Naive B cell (primary cell): ENCODE results near the gene OR6B3. TPM values are rescaled to one million over a fixed set of nuclear protein-coding genes. Genes with fewer than 3 reads are reported as not detected.

ENCODE experiments used
- ATAC-seq, 2 donors: fragments of 150-1000 bp; cut with Tn5 transposase; 2 replicates each; pipeline ENCODE4 v1.10.0; 2021; ENCODE audit warnings: low read depth in 2 of 2, mild to moderate bottlenecking in 2 of 2, moderate library complexity in 2 of 2
- DNase-seq: peaks from one replicate; pipeline ENCODE4 v3.0.0; 2022
- H3K27ac Mint-ChIP-seq, 6 donors: one replicate each; pipeline ENCODE4 v1.8.0; 2020 to 2022; ENCODE audit warnings: mild to moderate bottlenecking in 6 of 6, mixed read lengths in 6 of 6, moderate library complexity in 5 of 6, inconsistent platforms in 2 of 6
- H3K27me3 Mint-ChIP-seq, 3 donors: one replicate each; pipeline ENCODE4 v1.8.0; 2021 to 2022; ENCODE audit warnings: mixed read lengths in 3 of 3, mild to moderate bottlenecking in 1 of 3
- H3K36me3 Mint-ChIP-seq, 2 donors: one replicate each; pipeline ENCODE4 v1.8.0; 2020 to 2022; ENCODE audit warnings: mixed read lengths in 2 of 2, inconsistent platforms in 1 of 2, mild to moderate bottlenecking in 1 of 2
- H3K4me1 Mint-ChIP-seq, 3 donors: one replicate each; pipeline ENCODE4 v1.8.0; 2020 to 2022; ENCODE audit warnings: mixed read lengths in 3 of 3, inconsistent platforms in 1 of 3, mild to moderate bottlenecking in 1 of 3, moderate library complexity in 1 of 3
- H3K4me3 Mint-ChIP-seq, 8 donors: one replicate each; pipeline ENCODE4 v1.8.0; 2020 to 2022; ENCODE audit warnings: mild to moderate bottlenecking in 8 of 8, mixed read lengths in 8 of 8, moderate library complexity in 8 of 8, inconsistent platforms in 2 of 8
- H3K9me3 Mint-ChIP-seq, 7 donors: one replicate each; pipeline ENCODE4 v1.8.0; 2020 to 2022; ENCODE audit warnings: mixed read lengths in 7 of 7, mild to moderate bottlenecking in 5 of 7, inconsistent platforms in 2 of 7, moderate library complexity in 1 of 7
- polyA plus RNA-seq, 6 donors: library from polyadenylated mRNA; unstranded; fragments of 300-500 nt; fragmentation: Illumina TruSeq; gene quantifications; one replicate each; pipeline ENCODE4 v1.2.3, GENCODE V29; 2021; ENCODE audit warnings: low read depth in 6 of 6

Gene OR6B3
- polyA plus RNA-seq, 6 donors from 2014 or later: not detected

DNA sequence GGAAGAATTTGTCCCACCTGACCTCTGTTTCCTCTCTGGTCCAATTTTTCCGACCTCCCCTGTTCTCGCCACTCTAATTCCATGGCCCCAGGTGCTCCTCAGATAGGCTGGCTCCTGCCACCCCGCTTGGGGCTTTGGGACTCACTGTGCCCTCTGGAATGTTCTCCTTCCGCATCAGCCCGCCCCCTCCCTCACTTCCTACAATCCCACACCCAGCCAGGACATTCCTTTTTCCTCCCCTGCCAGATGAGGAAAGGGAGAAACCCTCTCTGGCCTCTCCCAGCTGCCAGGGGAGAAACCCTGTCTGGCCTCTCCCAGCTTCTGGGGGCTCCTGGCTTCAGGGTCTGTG lies 20.0 kb downstream of the OR6B3 start:
- Mint-ChIP-seq H3K27ac (no peak overlapping the region), H3K27me3 (peaks cover 16 to 52% (median 48%) of the 10 kb centered on the region in 3 donors), H3K4me1 (no peaks in the 10 kb centered on the region), H3K4me3 (no peak overlapping the region), H3K9me3 (no peaks in the 10 kb centered on the region), H3K36me3 (no peaks in the 10 kb centered on the region)
- ATAC-seq (no peak), DNase-seq (no peak)

DNA sequence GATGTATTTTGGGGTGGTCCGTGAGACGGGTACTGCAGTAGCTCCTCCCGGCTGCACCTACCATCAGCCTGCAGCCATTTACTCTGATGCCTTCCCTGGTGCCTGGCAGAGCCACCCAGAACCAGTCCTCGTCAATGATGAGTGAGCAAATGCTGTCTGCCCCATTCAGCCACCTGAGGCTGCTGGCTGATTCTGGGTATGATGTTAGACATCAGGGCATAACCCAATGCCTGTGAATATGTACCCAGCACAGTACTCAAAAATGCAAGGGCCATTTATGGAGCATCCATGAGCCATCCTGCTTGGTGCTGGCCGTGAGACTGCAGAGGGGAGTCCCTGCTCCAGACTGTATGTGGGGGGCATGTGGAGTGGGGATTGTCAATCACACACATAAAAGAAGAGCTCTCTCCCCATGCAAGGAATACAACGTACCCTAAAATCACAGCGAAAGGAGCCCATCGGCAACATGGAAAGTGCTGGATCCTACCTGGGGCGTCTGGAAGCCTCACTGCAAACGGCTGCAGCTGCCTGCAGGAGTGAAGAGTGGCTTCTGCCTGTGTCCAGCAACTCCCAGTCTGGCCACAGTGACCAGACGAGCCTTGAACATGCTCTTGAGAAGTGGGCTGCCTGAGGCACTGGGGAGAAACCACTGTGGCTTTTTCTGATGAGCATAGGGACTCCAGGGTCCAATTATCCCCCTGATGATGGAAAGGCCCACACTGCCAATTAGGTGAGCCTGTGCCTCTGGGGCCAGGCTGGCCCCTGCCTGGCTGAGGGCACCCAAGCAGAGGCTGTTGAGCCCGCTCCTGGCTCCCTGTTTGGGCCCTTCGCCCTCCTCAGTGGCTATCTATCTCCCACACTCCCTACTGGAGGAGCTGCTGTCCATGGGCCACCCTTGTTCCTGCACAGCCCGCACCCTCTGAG lies 20.7 kb downstream of the OR6B3 start:
- Mint-ChIP-seq H3K36me3 (no peaks in the 10 kb centered on the region), H3K9me3 (no peaks in the 10 kb centered on the region), H3K27ac (no peak overlapping the region), H3K4me3 (no peak overlapping the region), H3K27me3 (peaks cover 16 to 49% (median 46%) of the 10 kb centered on the region in 3 donors), H3K4me1 (no peaks in the 10 kb centered on the region)
- DNase-seq: no peak
- ATAC-seq: no peak

DNA sequence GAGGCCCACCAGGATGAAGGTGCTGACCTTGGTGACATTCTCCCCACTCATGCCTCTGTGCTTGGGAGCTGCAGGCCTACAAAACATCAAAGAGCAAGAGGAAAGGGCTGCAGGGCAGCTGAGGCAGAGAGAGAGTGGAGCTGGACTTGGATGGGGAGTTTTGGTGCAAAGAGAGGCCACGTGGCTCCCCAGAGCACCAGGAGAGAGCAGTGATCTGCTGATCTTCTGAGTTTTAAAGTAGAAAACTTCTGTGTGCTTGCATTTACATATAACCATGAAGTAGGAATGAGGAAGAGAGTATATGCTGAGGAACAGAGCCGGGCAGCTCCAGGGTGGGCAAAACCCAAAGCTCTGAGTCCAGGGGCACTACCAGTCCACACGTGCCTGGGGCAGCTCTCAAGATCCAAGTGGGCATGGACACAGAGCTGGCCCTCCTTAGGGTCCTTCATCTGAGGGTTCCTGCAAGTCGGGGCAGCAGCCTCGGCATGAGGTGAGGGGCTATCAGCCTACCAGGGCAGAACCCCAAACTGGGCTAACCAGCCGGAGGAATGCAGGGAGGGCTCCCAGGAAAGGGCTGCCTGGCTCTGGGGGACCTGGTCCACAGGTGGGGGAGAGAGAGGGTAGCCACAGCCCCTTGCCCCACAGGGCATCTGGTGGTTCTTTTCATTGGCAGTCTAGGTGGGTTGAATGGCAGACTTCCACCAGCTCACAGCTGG lies 22.8 kb downstream of the OR6B3 start, which contains the start of gene OR6B2:
TSS of gene OR6B2 (minus strand) at position 51 of the 716 bp plus-strand sequence. CDS start at position 51, 0 bp downstream.
- peak within 1 kb of the TSS in 1 of 8 donors; percentile 23 for H3K4me3 Mint-ChIP-seq
- DNase-seq (no peak), ATAC-seq (no peak)
- H3K4me1 Mint-ChIP-seq: peaks cover 0 to 7% (median 0%) of the 10 kb centered on the region in 3 donors
- no peak within 1 kb of the TSS for H3K27ac Mint-ChIP-seq
- no peaks in the 10 kb centered on the region for H3K9me3 Mint-ChIP-seq
- H3K27me3 Mint-ChIP-seq: peaks cover 12 to 43% (median 40%) of the 10 kb centered on the region in 3 donors
- H3K36me3 Mint-ChIP-seq: no peaks in the 10 kb centered on the region

DNA sequence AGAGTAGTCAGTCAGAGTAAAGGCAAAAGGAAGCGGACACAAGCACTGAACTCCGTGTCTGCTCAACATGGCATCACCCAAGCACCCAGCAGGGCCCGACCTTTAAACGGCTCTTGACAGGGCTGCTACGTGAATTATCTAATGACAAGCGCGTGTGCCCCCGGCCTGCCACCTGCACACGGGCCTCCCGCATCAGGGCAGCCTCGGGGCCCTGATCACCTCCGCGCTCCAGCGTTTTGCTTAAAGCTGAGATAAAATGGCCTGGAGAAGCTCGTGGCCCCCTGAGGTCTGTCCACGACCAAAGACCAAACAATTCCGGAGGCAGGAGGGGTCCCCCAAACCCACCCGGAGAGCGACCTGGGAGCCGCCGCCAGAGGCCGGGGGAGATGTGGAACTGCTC lies 28.6 kb downstream of the OR6B3 start:
- DNase-seq (no peak), ATAC-seq (peak; percentile 27 to 29)
- H3K36me3 Mint-ChIP-seq: peaks cover 8 to 10% of the 10 kb centered on the region in 2 donors
- peaks cover 0 to 9% (median 7%) of the 10 kb centered on the region in 3 donors for H3K27me3 Mint-ChIP-seq
- peak overlapping the region; percentile 88 to 97 (median 94) for H3K4me3 Mint-ChIP-seq
- H3K9me3 Mint-ChIP-seq: no peaks in the 10 kb centered on the region
- H3K4me1 Mint-ChIP-seq: peaks cover 17 to 34% (median 23%) of the 10 kb centered on the region in 3 donors
- H3K27ac Mint-ChIP-seq: peak overlapping the region; percentile 91 to 98 (median 98)

DNA sequence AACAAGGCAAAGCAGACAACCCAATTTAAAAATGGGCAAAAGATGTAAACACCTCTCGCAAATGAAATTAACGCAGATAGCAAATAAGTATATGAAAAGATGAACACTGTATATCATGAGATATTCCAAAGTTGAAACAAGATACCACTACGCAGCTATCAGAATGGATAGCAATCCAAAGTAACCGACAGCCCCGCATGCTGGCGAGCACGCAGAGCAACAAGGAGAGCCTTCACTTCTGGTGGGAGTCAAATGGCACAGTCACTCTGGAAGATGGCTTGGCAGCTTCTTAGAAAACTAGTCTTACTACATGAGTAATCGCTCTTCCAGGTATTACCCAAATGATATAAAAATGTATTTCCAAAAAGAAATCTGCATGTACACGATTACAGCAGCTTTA lies 29.5 kb downstream of the OR6B3 start:
- DNase-seq (no peak), ATAC-seq (no peak)
- Mint-ChIP-seq H3K4me3 (peak overlapping the region; percentile 71 to 97 (median 92)), H3K27ac (peak overlapping the region in 5 of 6 donors; percentile 34 to 98 (median 91)), H3K9me3 (no peaks in the 10 kb centered on the region), H3K4me1 (peaks cover 21 to 34% (median 27%) of the 10 kb centered on the region in 3 donors), H3K27me3 (peaks cover 0 to 5% (median 0%) of the 10 kb centered on the region in 3 donors), H3K36me3 (peaks cover 8 to 10% of the 10 kb centered on the region in 2 donors)

DNA sequence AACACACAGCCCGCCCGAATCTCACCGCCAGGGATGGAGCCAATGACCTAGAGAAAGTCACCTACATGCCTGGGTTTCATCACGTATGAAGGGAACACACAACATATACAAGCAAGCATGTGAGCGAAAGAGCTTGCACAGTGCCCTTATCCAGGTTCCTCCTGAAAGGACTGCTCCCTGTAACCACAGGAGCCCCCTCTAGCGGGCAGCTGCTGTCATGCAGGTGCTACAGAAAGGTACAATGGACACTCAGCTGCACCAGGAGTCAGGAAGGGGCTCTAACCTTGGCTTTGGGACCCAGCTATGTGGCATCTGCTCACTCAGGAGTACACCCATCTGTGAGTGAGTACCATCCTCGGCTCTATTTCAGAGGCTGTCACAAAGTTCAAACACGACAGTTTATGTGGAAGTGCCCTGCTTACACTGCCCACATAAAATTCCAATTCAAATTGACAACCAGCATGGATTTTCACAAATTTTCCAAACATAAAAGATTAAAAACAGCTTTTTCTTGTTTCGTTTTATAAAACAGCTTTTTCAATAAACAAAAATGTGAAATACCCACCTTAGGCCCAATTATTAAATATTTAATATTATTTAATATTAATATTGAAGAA lies 31.7 kb downstream of the OR6B3 start:
- Mint-ChIP-seq H3K36me3 (peaks cover 8 to 28% of the 10 kb centered on the region in 2 donors), H3K27ac (no peak overlapping the region), H3K4me3 (peak overlapping the region in 1 of 8 donors; percentile 79), H3K9me3 (no peaks in the 10 kb centered on the region), H3K27me3 (peaks cover 0 to 2% (median 0%) of the 10 kb centered on the region in 3 donors), H3K4me1 (peaks cover 28 to 44% (median 32%) of the 10 kb centered on the region in 3 donors)
- DNase-seq (peak; percentile 49), ATAC-seq (no peak)

DNA sequence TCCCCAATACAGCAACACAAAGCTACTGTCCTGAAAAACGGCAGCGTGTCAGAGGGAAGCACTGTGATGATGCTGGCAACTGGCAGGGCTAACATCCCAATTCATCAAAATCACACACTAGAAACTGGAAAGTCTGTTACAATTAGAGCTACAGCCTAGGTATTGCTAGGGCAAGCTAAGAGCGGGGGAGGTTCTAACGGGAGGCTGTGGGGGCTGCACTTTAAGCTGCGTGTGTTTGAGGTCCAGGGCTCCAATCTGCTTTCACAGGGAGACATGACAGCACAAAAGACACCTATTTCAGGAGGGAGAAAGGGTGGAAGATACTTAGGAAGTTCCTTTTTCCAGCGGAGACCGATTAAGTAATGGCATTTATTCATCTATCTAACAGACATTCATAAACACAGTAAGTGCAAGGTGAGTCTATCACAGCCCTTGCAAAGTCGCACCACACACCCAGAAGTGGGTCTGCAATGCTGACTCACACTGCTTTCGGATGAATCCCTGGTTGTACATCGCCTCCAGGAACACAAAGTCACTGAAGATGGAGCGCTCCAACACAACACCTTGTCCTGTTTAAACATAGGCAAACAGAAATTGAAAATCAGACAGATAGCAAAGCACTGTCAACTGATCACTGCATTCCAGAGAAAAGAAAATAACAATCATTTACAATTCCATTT lies 35.1 kb downstream of the OR6B3 start:
- Mint-ChIP-seq H3K4me3 (no peak overlapping the region), H3K4me1 (peaks cover 21 to 29% (median 23%) of the 10 kb centered on the region in 3 donors), H3K27ac (peak overlapping the region in 1 of 6 donors; percentile 0), H3K9me3 (no peaks in the 10 kb centered on the region), H3K36me3 (peaks cover 12 to 29% of the 10 kb centered on the region in 2 donors), H3K27me3 (no peaks in the 10 kb centered on the region)
- DNase-seq: no peak
- no peak for ATAC-seq

DNA sequence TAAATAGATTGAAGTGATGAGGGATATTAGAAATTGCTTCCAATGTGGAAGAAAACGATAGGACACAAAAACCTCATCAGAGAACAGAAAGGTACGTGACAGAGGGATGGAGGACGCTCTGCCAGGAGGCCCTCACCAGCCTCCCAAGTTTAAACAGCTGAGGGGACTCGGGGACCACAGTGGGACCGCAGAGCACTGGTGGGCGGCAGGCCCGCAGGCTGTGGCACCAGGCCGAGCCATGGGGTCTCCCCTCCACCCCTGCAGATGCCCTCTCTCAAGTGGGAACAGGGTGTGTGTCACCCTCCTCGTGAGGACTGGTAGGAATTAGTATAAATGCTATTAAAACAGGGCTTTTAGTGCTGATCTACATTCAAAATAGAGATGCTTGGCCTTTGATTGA lies 39.0 kb downstream of the OR6B3 start:
- no peaks in the 10 kb centered on the region for H3K9me3 Mint-ChIP-seq
- ATAC-seq: no peak
- H3K4me1 Mint-ChIP-seq: peaks cover 11 to 13% (median 12%) of the 10 kb centered on the region in 3 donors
- H3K27me3 Mint-ChIP-seq: no peaks in the 10 kb centered on the region
- peaks cover 24 to 29% of the 10 kb centered on the region in 2 donors for H3K36me3 Mint-ChIP-seq
- H3K4me3 Mint-ChIP-seq: no peak overlapping the region
- DNase-seq: no peak
- H3K27ac Mint-ChIP-seq: no peak overlapping the region

DNA sequence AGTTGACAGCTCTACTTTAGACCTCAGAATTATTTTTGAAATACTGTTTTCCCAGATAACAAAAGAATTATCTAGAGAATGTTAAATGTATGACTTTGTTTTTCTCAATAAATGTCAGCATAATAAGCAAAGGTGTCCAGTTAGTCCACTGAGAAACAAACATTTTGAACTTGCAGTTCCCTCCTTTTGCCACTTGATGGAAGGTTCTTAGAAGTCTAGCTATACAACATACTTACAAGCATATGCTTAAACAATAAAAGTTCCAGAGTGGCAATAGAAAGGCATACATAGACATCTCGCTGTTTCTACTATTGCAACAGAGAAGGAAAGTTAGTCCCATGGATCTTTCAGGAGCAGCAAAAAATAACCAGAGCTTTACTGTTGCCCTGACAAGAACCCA lies 40.0 kb downstream of the OR6B3 start:
- no peak for DNase-seq
- no peaks in the 10 kb centered on the region for H3K27me3 Mint-ChIP-seq
- peaks cover 7 to 12% (median 8%) of the 10 kb centered on the region in 3 donors for H3K4me1 Mint-ChIP-seq
- H3K4me3 Mint-ChIP-seq: no peak overlapping the region
- peaks cover 29% of the 10 kb centered on the region in 2 donors for H3K36me3 Mint-ChIP-seq
- H3K9me3 Mint-ChIP-seq: no peaks in the 10 kb centered on the region
- H3K27ac Mint-ChIP-seq: peak overlapping the region in 1 of 6 donors; percentile 32
- ATAC-seq: no peak

DNA sequence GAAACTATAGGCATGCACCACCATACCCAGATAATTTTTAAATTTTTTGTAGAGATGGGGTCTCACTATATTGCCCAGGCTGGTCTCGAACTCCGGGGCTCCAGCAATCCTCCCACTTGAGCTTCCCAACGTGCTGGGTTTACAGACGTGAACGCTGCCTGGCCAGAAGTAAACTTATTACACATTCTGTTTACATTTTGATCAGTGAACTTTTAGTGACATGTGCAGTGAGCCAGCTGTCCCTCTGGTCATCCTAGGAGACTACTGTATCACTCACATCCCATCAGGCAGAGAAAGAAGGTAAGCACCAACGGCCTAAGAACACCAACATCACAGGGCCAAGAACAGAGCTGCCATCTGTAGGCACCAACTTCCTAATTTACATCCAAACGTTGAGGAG lies 50.3 kb downstream of the OR6B3 start:
- H3K36me3 Mint-ChIP-seq: peaks cover 19 to 36% of the 10 kb centered on the region in 2 donors
- no peak overlapping the region for H3K4me3 Mint-ChIP-seq

DNA sequence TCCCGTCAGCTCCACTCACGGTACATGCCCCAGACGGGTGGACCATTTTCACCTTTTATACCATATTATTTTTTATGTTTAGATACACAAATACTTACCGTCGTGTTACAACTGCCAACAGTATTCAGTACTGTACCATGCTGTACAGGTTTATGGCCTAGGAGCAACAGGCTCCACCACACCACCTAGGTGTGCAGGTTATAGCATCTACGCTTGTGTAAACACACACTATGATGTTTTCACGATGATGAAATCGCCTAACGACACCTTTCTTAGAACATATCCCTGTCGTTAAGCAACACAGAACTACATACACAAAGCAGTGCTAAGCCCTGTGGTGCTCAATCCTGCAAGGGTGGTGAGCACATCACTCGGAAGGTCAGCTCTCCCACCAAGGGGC lies 52.6 kb downstream of the OR6B3 start:
- Mint-ChIP-seq H3K27me3 (no peaks in the 10 kb centered on the region), H3K36me3 (peaks cover 11 to 26% of the 10 kb centered on the region in 2 donors), H3K4me1 (peaks cover 0 to 4% (median 0%) of the 10 kb centered on the region in 3 donors), H3K9me3 (no peaks in the 10 kb centered on the region), H3K4me3 (no peak overlapping the region), H3K27ac (no peak overlapping the region)
- ATAC-seq (no peak), DNase-seq (no peak)

More for the DNA sequence above, 50.3 kb downstream of the OR6B3 start:
- Mint-ChIP-seq H3K4me1 (peaks cover 0 to 5% (median 0%) of the 10 kb centered on the region in 3 donors), H3K27ac (peak overlapping the region in 1 of 6 donors; percentile 36), H3K27me3 (no peaks in the 10 kb centered on the region), H3K9me3 (no peaks in the 10 kb centered on the region)
- no peak for ATAC-seq
- DNase-seq: no peak

DNA sequence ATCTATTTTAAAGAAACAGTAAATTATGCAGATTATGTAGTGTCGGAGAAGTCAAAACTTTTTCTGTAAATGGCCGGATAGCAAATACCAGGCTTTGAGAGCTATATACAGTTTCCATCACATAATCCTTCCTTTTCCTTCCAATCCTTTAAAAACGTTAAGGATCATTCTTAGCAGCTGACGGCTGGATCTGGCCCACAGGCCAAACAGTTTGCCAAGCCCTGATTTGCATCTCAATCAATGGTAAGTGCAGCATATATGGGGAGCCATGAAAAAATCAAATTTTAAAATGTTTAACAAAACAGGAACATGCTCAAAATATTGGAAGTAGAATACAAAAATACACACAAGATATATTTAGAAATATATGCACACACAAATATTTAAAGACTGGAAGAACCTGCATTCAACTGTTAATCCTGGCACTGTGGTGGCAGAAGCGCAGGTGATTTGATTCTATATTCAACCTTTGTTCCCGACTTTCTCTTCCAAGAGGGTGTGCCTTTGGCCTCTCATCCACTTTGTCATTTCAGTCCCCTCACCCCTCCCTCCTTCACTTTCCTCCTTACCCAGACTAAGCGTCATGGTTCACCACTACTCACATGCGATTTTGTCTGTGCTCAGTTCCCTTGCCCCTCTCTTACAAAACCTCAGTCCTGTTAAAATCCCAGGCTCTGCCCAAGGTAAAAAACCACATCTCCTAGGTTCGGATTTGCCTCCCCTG lies 55.5 kb downstream of the OR6B3 start:
- Mint-ChIP-seq H3K27ac (peak overlapping the region in 1 of 6 donors; percentile 73), H3K9me3 (no peaks in the 10 kb centered on the region), H3K4me3 (no peak overlapping the region), H3K27me3 (no peaks in the 10 kb centered on the region), H3K4me1 (peaks cover 0 to 4% (median 0%) of the 10 kb centered on the region in 3 donors), H3K36me3 (peaks cover 18 to 24% of the 10 kb centered on the region in 2 donors)
- DNase-seq (no peak), ATAC-seq (no peak)
